NCI-H748 (cell line): ENCODE data around the gene EPO.

Source experiments
- DNase-seq: peaks from one replicate; lab custom pipeline; 2025; ENCODE audit not compliant: unreplicated experiment; lab: John Stamatoyannopoulos, UW

EPO gene

GRCh38 chr7:100720279-100720670 lies at the start of gene EPO:
Gene EPO, plus strand, starts transcription at chr7:100720468. Its CDS starts 513 bp downstream, at chr7:100720981.
- DNase-seq, result no peak

- DNase-seq, result no peak
Observed at GRCh38 chr7:100671353-100672327, 48.6 kb upstream of the EPO start.

GRCh38 chr7:100673302-100673941 lies 46.8 kb upstream of the EPO start, which contains the start of gene GNB2:
Gene GNB2, plus strand, starts transcription at chr7:100673740. Its CDS starts 2,526 bp downstream, at chr7:100676266.
- DNase-seq, result peak; percentile 100

- no peak for DNase-seq
Observed at GRCh38 chr7:100673942-100674410, 46.3 kb upstream of the EPO start.

- peak; percentile 52 for DNase-seq
Observed at GRCh38 chr7:100674411-100675104, 45.7 kb upstream of the EPO start.

- peak; percentile 62 for DNase-seq
Observed at GRCh38 chr7:100675105-100675451, 45.2 kb upstream of the EPO start.

- DNase-seq, result peak; percentile 96
Observed at GRCh38 chr7:100675581-100676350, 44.5 kb upstream of the EPO start.

GRCh38 chr7:100676501-100677306 lies 43.6 kb upstream of the EPO start:
- DNase-seq, result no peak

GRCh38 chr7:100677308-100678267 lies 42.7 kb upstream of the EPO start:
- DNase-seq, result no peak

- no peak for DNase-seq
Observed at GRCh38 chr7:100678291-100678984, 41.8 kb upstream of the EPO start.

GRCh38 chr7:100679129-100679926 lies 40.9 kb upstream of the EPO start:
- no peak for DNase-seq

- DNase-seq, result no peak
Observed at GRCh38 chr7:100679927-100680575, 40.2 kb upstream of the EPO start.

GRCh38 chr7:100680576-100681271 lies 39.5 kb upstream of the EPO start:
- DNase-seq, result no peak

- DNase-seq, result no peak
Observed at GRCh38 chr7:100681491-100682227, 38.6 kb upstream of the EPO start.

- DNase-seq, result no peak
Observed at GRCh38 chr7:100682228-100682741, 38.0 kb upstream of the EPO start.
